Measurements from ENCODE around the gene LRRC75A.
A peak's percentile ranks its signal among the peaks of the same experiment; 100 is the strongest.
"Not testable (repeated sequence)": the region's sequence is repeated elsewhere in the genome, so short reads cannot be mapped to it uniquely, and the experiment has no call there.

The LRRC75A gene

GRCh38 chr17:16459855-16460550 lies 32.0 kb downstream of the LRRC75A start:
- H3K4me3 ChIP-seq: no peak overlapping the region
- no peak overlapping the region for H3K27ac ChIP-seq

- H3K27ac ChIP-seq: no peak overlapping the region
Observed at GRCh38 chr17:16459271-16459670, 32.7 kb downstream of the LRRC75A start.

GRCh38 chr17:16456742-16457316 lies 35.2 kb downstream of the LRRC75A start:
- Histone ChIP-seq H3K27ac (no peak overlapping the region), H3K4me3 (no peak overlapping the region)

More at GRCh38 chr17:16459271-16459670, 32.7 kb downstream of the LRRC75A start:
- H3K4me3 ChIP-seq: no peak overlapping the region

- no peak overlapping the region for H3K27ac ChIP-seq
Observed at GRCh38 chr17:16455997-16456741, 35.8 kb downstream of the LRRC75A start.

GRCh38 chr17:16453493-16453851 lies 38.5 kb downstream of the LRRC75A start:
- no peak overlapping the region for H3K4me3 ChIP-seq
- no peak overlapping the region for H3K27ac ChIP-seq

More at GRCh38 chr17:16455997-16456741, 35.8 kb downstream of the LRRC75A start:
- H3K4me3 ChIP-seq: no peak overlapping the region

- H3K27ac ChIP-seq, H3K4me3 ChIP-seq: not testable (repeated sequence)
Observed at GRCh38 chr17:16452268-16452667, 39.7 kb downstream of the LRRC75A start.

- Histone ChIP-seq H3K4me3 (no peak overlapping the region), H3K27ac (no peak overlapping the region)
Observed at GRCh38 chr17:16450028-16450427, 42.0 kb downstream of the LRRC75A start.

GRCh38 chr17:16449121-16449570 lies 42.8 kb downstream of the LRRC75A start:
- H3K27ac ChIP-seq: no peak overlapping the region

GRCh38 chr17:16448490-16448889 lies 43.5 kb downstream of the LRRC75A start:
- H3K27ac ChIP-seq: no peak overlapping the region

More at GRCh38 chr17:16449121-16449570, 42.8 kb downstream of the LRRC75A start:
- no peak overlapping the region for H3K4me3 ChIP-seq

GRCh38 chr17:16447676-16448075 lies 44.3 kb downstream of the LRRC75A start:
- H3K27ac ChIP-seq: no peak overlapping the region
- H3K4me3 ChIP-seq: no peak overlapping the region

More at GRCh38 chr17:16448490-16448889, 43.5 kb downstream of the LRRC75A start:
- no peak overlapping the region for H3K4me3 ChIP-seq

GRCh38 chr17:16446338-16446983 lies 45.5 kb downstream of the LRRC75A start:
- no peak overlapping the region for H3K27ac ChIP-seq
- H3K4me3 ChIP-seq: no peak overlapping the region

GRCh38 chr17:16444258-16444886 lies 47.6 kb downstream of the LRRC75A start:
- H3K27ac ChIP-seq: no peak overlapping the region

GRCh38 chr17:16443511-16444257 lies 48.3 kb downstream of the LRRC75A start:
- Histone ChIP-seq H3K27ac (no peak overlapping the region), H3K4me3 (no peak overlapping the region)

More at GRCh38 chr17:16444258-16444886, 47.6 kb downstream of the LRRC75A start:
- no peak overlapping the region for H3K4me3 ChIP-seq

GRCh38 chr17:16442594-16443510 lies 49.1 kb downstream of the LRRC75A start:
- Histone ChIP-seq H3K4me3 (no peak overlapping the region), H3K27ac (peak overlapping the region in 4 of 21 experiments; percentile 12 to 35 (median 15))

- H3K27ac ChIP-seq: peak overlapping the region in 5 of 21 experiments; percentile 12 to 35 (median 16)
- no peak overlapping the region for H3K4me3 ChIP-seq
Observed at GRCh38 chr17:16442141-16442540, 49.9 kb downstream of the LRRC75A start.

GRCh38 chr17:16440901-16441629 lies 50.9 kb downstream of the LRRC75A start:
- H3K27ac ChIP-seq: peak overlapping the region in 9 of 21 experiments; percentile 8 to 97 (median 95)
- H3K4me3 ChIP-seq: peak overlapping the region in 4 of 7 experiments; percentile 68 to 97 (median 86)

GRCh38 chr17:16440354-16440753 lies 51.6 kb downstream of the LRRC75A start:
- Histone ChIP-seq H3K27ac (peak overlapping the region in 18 of 21 experiments; percentile 8 to 97 (median 92)), H3K4me3 (peak overlapping the region; percentile 65 to 97 (median 92))

Measured in skin epidermis (tissue), 12 donors.